AG09309 (cell line): Measurements from ENCODE around the gene HOXA7.
A peak's percentile ranks its signal among the peaks of the same experiment; 100 is the strongest.

Experiments
- DNase-seq: peaks from one replicate; pipeline ENCODE4 v3.0.0-alpha.2; 2010; ENCODE audit warnings: low read depth
- H3K4me3 ChIP-seq: 2 replicates; pipeline ENCODE4 v1.5.1; 2011; ENCODE audit warnings: mild to moderate bottlenecking, low read depth, low read length, moderate library complexity; ENCODE audit not compliant: control insufficient read depth
- CTCF ChIP-seq: IDR thresholded peaks from 2 replicates; pipeline ENCODE4 v1.5.1; 2011; ENCODE audit warnings: mild to moderate bottlenecking, low read depth, low read length, inconsistent platforms; ENCODE audit not compliant: insufficient read depth, control insufficient read depth; ENCODE audit errors: missing control alignments

Gene HOXA7

GRCh38 chr7:27150568-27151340, 5.7 kb downstream of the HOXA7 start:
- peak overlapping the region; percentile 65 for H3K4me3 ChIP-seq
- TF ChIP-seq CTCF: peak; percentile 67

GRCh38 chr7:27149842-27150567, 6.5 kb downstream of the HOXA7 start:
- no peak for DNase-seq
- H3K4me3 ChIP-seq: peak overlapping the region; percentile 65

More at GRCh38 chr7:27150568-27151340, 5.7 kb downstream of the HOXA7 start:
- no peak for DNase-seq

GRCh38 chr7:27148756-27149641, 7.5 kb downstream of the HOXA7 start:
- no peak for DNase-seq
- TF ChIP-seq CTCF: no peak
- H3K4me3 ChIP-seq: no peak overlapping the region

More at GRCh38 chr7:27149842-27150567, 6.5 kb downstream of the HOXA7 start:
- no peak for TF ChIP-seq CTCF

GRCh38 chr7:27148031-27148755, 8.3 kb downstream of the HOXA7 start:
- H3K4me3 ChIP-seq: no peak overlapping the region
- no peak for TF ChIP-seq CTCF
- DNase-seq: no peak

GRCh38 chr7:27147199-27148030, 9.1 kb downstream of the HOXA7 start, which contains the start of gene HOXA6:
Gene HOXA6 (minus strand): TSS chr7:27147774. CDS start chr7:27147749, 25 bp downstream.
- no peak for TF ChIP-seq CTCF

More at GRCh38 chr7:27147199-27148030, 9.1 kb downstream of the HOXA7 start, which contains the start of gene HOXA6:
- DNase-seq: no peak
- no peak within 1 kb of the TSS for H3K4me3 ChIP-seq
